ENCODE measurements around the gene LY6G5C.

LY6G5C gene

DNA sequence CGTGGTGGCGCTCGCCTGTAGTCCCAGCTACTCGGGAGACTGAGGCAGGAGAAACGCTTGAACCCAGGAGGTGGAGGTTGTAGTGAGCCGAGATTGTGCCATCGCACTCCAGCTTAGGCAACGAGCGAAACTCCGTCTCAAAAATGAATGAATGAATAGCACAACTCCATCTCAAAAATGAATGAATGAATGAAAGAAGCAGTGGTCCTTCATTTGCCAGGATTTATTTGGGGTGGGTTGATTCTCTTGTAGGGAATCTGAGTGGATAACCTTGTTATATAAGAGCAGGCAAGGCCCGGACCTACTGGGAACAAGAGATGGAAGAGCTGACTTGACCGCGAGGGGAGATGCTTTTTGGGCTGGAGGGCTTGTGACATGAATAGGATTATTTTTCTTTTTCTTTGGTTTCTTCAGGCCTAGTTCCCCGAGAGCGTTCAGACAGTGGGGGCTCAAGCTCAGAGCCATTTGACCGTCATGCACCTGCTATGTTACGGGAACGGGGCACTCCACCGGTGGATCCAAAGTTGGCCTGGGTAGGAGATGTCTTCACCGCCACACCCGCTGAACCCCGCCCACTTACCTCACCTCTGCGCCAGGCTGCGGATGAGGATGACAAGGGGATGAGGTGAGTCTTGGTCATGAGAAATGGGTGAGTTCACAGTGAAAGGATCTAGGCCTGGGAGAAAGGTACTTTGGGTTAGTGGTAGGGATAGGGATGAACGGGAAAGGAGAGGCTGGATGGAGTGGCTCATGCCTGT lies 50.5 kb downstream of the LY6G5C start:
- H3K27me3 Mint-ChIP-seq, result no peaks in the 10 kb centered on the region
- peak overlapping the region in 1 of 2 donors; percentile 14 for H3K27ac Mint-ChIP-seq
- H3K4me1 Mint-ChIP-seq, result peaks cover 42% of the 10 kb centered on the region
- H3K9me3 Mint-ChIP-seq, result no peaks in the 10 kb centered on the region
- ATAC-seq (no peak), DNase-seq (no peak)
- H3K4me3 Mint-ChIP-seq, result no peak overlapping the region

DNA sequence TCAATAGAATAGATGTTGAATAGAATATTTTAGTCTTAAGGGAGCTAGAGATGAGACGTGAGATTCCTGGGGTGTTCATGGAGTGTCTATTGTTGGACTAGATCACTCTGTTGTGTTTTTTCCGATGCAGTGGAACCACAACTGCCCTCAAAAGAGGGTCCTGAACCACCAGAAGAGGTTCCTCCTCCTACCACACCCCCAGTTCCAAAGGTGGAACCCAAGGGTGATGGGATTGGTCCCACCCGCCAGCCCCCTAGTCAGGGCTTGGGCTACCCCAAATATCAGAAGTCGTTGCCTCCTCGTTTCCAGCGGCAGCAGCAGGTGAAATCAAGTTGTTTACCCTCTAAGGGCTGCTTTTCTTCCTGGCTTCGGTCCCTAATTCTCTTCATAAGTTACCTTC lies 51.9 kb downstream of the LY6G5C start:
- no peaks in the 10 kb centered on the region for H3K27me3 Mint-ChIP-seq
- H3K27ac Mint-ChIP-seq, result peak overlapping the region in 1 of 2 donors; percentile 28
- H3K4me1 Mint-ChIP-seq, result peaks cover 43% of the 10 kb centered on the region
- no peak overlapping the region for H3K4me3 Mint-ChIP-seq
- no peak for ATAC-seq
- no peak for DNase-seq
- H3K9me3 Mint-ChIP-seq, result no peaks in the 10 kb centered on the region

DNA sequence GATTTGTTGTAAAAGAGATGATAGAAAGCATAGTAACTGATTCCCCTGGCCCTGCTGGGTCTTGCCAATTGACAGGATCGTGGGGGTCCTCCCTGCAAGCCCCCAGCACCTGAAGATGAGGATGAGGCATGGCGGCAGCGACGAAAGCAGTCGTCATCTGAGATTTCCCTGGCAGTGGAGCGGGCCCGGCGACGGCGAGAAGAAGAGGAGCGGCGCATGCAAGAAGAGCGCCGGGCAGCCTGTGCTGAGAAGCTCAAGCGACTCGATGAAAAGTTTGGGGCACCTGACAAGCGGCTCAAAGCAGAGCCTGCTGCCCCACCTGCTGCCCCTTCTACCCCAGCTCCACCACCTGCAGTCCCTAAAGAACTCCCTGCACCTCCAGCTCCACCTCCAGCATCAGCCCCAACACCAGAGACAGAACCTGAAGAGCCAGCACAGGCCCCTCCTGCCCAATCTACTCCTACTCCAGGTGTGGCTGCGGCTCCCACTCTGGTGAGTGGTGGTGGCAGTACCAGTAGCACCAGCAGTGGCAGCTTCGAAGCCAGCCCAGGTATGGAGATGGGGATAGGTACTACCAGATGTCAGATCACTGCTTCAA lies 53.1 kb downstream of the LY6G5C start:
- Mint-ChIP-seq H3K27ac (peak overlapping the region; percentile 13 to 14), H3K4me3 (no peak overlapping the region), H3K4me1 (peaks cover 45% of the 10 kb centered on the region), H3K9me3 (no peaks in the 10 kb centered on the region), H3K27me3 (no peaks in the 10 kb centered on the region)
- no peak for ATAC-seq
- DNase-seq, result no peak

DNA sequence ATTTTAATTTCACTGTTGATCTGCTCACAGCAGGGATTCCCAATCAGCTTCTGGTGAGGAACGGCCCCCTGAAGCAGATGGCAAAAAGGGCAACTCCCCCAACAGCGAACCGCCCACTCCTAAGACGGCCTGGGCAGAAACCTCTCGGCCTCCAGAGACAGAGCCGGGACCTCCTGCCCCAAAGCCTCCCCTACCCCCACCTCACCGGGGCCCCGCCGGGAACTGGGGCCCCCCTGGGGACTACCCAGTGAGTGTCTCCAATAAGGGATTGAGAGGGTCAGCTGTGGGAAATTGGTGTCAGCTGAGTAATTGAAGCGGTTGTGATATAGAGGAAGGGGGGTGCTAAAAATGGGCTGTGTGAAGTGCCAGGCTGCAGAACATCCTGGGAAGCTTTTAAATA lies 53.9 kb downstream of the LY6G5C start:
- peaks cover 45% of the 10 kb centered on the region for H3K4me1 Mint-ChIP-seq
- no peak overlapping the region for H3K27ac Mint-ChIP-seq
- H3K27me3 Mint-ChIP-seq, result no peaks in the 10 kb centered on the region
- ATAC-seq (no peak), DNase-seq (no peak)
- no peaks in the 10 kb centered on the region for H3K9me3 Mint-ChIP-seq
- no peak overlapping the region for H3K4me3 Mint-ChIP-seq
